SJSA1 (cell line): Measurements from ENCODE around the gene ARMC6. TPM values are rescaled to one million over a fixed set of nuclear protein-coding genes. Genes with fewer than 3 reads are reported as not detected.
A peak's percentile ranks its signal among the peaks of the same experiment; 100 is the strongest.

Experiments used
- DNase-seq, 2 experiments: peaks; one replicate each; pipeline ENCODE4 v3.0.0-alpha.2; 2015 to 2020; ENCODE audit warnings: low spot score in 2 of 2, low read depth in 1 of 2
- H3K27ac ChIP-seq: fragments of 250-450 bp; sonication (Bioruptor Pico); 2 replicates; pipeline ENCODE4 v1.5.1; 2020; ENCODE audit warnings: mild to moderate bottlenecking, moderate library complexity
- H3K27me3 ChIP-seq: fragments of 250-450 bp; sonication (Bioruptor Pico); replicated peaks from 2 replicates; pipeline ENCODE4 v1.5.1; 2020; ENCODE audit warnings: mild to moderate bottlenecking, moderate library complexity
- H3K36me3 ChIP-seq: fragments of 250-450 bp; sonication (Bioruptor Pico); 2 replicates; pipeline ENCODE4 v1.5.1; 2020; ENCODE audit warnings: mild to moderate bottlenecking
- H3K4me1 ChIP-seq: fragments of 250-450 bp; sonication (Bioruptor Pico); replicated peaks from 2 replicates; pipeline ENCODE4 v1.6.1; 2021; ENCODE audit warnings: mild to moderate bottlenecking
- H3K4me3 ChIP-seq: fragments of 250-450 bp; sonication (Bioruptor Pico); 2 replicates; pipeline ENCODE4 v1.5.1; 2020; ENCODE audit warnings: mild to moderate bottlenecking
- H3K9me3 ChIP-seq: fragments of 250-450 bp; sonication (Bioruptor Pico); replicated peaks from 2 replicates; pipeline ENCODE4 v1.5.1; 2020; ENCODE audit warnings: mild to moderate bottlenecking
- total RNA-seq: library from RNA; depleted of rRNA; stranded (reverse); fragments of >200 nt; shearing (Covaris generic); gene quantifications from 2 replicates; pipeline ENCODE4 v1.2.3, GENCODE V29; 2014; rRNA removed

Gene ARMC6
- 54.9 and 59.9 TPM in 2 replicates for total RNA-seq

DNA sequence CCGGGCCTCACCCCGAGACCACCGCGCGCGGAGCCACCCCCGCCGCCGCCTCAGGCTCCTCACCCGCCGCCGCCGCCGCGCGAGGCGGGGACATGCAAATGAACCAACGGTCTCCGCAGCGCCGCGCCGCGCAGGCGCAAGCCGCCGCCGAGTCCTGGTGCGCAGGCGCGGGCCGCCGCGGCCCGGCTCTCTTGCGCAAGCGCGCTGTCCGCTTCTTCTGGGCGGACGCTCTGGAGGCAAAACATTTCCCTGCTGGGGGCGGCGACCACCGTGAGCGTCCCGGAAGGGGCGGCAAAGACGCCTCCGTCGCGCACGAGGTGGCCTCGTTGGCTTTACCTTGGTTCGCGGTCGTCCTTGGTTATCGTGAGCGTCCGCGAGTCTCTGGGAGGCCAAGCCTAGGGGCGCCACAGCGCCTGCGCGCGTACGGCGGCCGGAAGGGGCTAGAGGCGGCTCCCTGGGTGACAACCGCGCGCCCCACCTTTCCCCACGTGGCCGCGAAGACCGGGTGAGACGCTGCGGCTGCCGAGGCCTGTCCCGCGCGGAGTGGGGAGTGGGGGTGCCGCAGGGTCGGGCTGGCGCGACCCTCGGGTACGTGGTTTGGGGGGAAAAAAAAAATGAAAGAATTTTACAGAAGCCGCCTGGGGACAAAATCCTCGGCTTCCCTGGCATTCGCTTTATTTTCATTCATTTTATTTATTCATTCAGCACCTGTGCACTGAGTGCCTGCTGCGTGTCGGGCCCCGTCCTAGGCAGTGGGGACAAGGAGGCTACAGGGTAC lies at the start of gene ARMC6, which contains the start of gene SUGP2:
TSS of gene ARMC6 (plus strand) at position 178 of the 778 bp plus-strand sequence. CDS start 607 bp downstream, outside the sequence.
TSS of gene SUGP2 (minus strand) at position 92 of the 778 bp plus-strand sequence. CDS start 2,446 bp downstream, outside the sequence.
- peaks cover 57% of the 10 kb centered on the region for H3K36me3 ChIP-seq
- H3K9me3 ChIP-seq: 0 out of 2 replicates have a peak, but pooled peaks cover 3% of the 10 kb centered on the region
- H3K4me3 ChIP-seq: peak within 1 kb of the TSS; percentile 97
- no peaks in the 10 kb centered on the region for H3K27me3 ChIP-seq
- DNase-seq: peak; percentile 87 to 95
- H3K4me1 ChIP-seq: peaks cover 13% of the 10 kb centered on the region
- peak within 1 kb of the TSS; percentile 91 for H3K27ac ChIP-seq

DNA sequence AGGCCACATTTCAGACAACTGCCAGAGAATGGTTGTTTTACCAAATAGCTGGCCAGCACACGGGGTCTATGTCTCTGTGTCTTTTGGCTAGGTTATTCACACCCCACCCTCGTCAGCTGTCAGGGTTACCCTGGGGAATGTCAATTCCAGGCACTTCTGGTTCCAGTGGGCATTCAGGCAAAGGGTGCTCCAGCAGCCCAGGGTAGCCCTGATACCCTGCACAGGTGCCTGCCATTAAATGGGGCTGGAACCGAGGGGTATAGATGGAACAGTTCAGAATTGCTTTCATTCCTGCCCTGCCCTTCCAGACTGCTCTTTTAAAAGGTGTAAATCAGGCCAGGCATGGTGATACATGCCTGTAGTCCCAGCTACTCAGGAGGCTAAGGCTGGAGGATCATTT lies 49.2 kb upstream of the ARMC6 start:
- DNase-seq: no peak
- no peak overlapping the region for H3K4me3 ChIP-seq
- no peaks in the 10 kb centered on the region for H3K4me1 ChIP-seq
- H3K36me3 ChIP-seq: no peaks in the 10 kb centered on the region
- H3K9me3 ChIP-seq: no peaks in the 10 kb centered on the region
- H3K27ac ChIP-seq: no peak overlapping the region
- H3K27me3 ChIP-seq: no peaks in the 10 kb centered on the region

DNA sequence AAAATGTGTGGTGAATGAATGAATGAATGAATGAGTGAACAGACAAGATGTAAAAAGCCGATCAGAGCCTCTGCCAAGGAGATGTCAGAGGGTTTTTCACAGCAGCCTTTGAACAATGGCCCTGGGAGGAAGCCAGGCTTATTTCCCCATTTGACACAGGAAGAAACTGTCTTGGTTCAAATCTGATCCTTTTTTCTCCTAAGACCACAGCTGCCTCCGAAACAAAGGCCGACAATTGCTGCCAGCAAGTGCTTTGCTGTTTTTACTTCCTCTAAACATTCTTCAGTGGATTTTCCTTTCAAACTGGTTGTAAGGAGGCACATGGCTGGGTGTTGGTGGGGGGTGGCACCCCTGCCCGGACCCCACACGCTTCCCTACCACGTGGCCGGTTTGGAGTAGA lies 48.1 kb upstream of the ARMC6 start:
- no peak for DNase-seq
- H3K36me3 ChIP-seq: peaks cover 1% of the 10 kb centered on the region; the same call in 1 of the 2 replicates
- no peaks in the 10 kb centered on the region for H3K27me3 ChIP-seq
- no peaks in the 10 kb centered on the region for H3K4me1 ChIP-seq
- H3K9me3 ChIP-seq: no peaks in the 10 kb centered on the region
- no peak overlapping the region for H3K4me3 ChIP-seq
- H3K27ac ChIP-seq: no peak overlapping the region

DNA sequence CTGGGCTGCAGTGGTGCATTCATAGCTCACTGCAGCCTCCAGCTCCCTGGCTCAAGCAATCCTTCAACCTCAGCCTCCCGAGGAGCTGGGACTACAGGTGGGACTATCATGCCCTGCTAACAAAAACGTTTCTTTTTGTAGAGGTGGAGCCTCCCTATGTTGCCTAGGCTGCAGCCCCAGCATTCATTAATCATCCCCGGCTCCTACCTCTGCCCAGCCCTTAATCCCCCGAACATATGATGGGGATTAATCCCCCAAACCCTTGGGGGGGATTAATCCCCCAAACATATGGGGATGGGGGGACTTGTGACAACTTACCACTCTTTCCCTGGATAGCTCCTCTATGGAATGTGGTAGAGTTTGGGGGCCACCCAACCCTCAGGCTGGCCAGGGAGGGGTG lies 45.9 kb upstream of the ARMC6 start:
- Histone ChIP-seq H3K4me1 (no peaks in the 10 kb centered on the region), H3K4me3 (no peak overlapping the region), H3K27me3 (no peaks in the 10 kb centered on the region), H3K36me3 (peaks cover 19% of the 10 kb centered on the region), H3K27ac (no peak overlapping the region), H3K9me3 (no peaks in the 10 kb centered on the region)
- no peak for DNase-seq

DNA sequence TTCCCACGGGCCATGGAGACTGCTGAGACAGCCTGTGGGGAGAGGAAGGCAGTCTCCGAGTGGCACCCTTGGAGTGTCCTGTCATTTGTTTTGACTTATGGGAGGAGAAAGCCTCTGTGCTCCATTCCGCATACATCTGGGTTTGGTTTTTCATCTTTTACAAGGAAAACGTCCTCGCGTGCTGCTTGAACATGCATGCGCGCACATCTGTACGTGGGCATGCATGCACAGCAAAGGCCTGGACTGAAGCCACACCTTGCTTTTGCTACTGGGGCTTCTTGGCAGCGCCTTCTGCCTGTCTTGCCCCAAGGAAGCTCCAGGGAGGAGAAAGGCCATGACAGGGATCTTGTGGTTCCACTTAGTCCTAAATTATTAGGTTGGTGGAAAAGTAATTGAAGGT lies 44.1 kb upstream of the ARMC6 start:
- DNase-seq: no peak
- Histone ChIP-seq H3K4me3 (no peak overlapping the region), H3K36me3 (peaks cover 38% of the 10 kb centered on the region), H3K27me3 (no peaks in the 10 kb centered on the region), H3K4me1 (no peaks in the 10 kb centered on the region), H3K9me3 (no peaks in the 10 kb centered on the region), H3K27ac (no peak overlapping the region)

DNA sequence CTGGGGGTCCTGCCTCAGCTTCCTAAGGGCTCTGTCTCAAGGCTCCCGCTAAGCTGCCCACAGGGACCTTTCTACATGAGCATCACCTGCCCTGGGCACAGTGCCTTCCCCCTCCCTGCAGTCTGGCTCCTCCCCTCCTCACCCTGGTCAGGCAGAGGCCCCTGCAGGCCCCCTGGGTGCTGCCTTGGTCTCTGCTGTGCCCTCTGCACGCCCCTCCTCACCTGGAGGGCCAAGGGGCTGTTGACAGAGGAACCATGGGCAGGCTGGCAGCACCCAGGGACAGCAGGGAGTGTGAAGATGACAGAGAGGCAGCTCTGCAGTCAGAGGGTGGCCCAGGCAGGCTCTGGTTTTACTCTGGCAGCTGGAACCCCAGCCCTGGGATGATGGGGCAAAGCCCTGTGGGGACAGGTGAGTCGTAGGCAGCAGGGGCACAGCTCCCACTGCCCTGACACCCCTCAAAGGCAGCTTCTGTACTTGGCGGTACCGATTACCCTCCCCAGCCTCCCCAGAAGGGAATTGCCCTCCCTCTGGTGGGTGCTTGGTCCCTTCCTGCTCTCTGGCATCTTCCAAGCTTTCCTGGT lies 43.2 kb upstream of the ARMC6 start:
- no peak for DNase-seq
- no peak overlapping the region for H3K27ac ChIP-seq
- H3K4me3 ChIP-seq: no peak overlapping the region
- H3K36me3 ChIP-seq: peaks cover 47% of the 10 kb centered on the region
- no peaks in the 10 kb centered on the region for H3K9me3 ChIP-seq
- no peaks in the 10 kb centered on the region for H3K27me3 ChIP-seq
- no peaks in the 10 kb centered on the region for H3K4me1 ChIP-seq

DNA sequence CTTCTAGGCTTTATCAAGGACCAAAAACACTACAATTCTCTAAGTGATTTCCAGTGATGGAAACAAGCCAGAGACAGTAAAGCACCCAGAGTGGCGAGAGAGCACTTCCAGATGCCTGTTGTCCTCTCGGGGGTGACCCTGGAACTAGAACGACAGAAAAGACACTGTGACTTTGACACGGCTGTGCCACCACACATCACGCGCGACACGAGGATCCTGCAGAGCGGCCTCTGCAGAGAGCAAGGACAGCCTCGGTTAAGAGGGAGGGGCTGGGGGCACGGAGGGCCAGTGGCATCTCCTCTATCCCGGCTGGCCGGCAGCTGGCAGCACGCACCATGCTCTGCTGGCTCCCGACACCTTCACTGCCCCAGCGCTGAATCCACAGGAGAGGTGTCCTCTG lies 42.4 kb upstream of the ARMC6 start:
- no peaks in the 10 kb centered on the region for H3K9me3 ChIP-seq
- no peak for DNase-seq
- no peak overlapping the region for H3K27ac ChIP-seq
- H3K27me3 ChIP-seq: no peaks in the 10 kb centered on the region
- peaks cover 5% of the 10 kb centered on the region for H3K4me1 ChIP-seq
- no peak overlapping the region for H3K4me3 ChIP-seq
- peaks cover 53% of the 10 kb centered on the region for H3K36me3 ChIP-seq

DNA sequence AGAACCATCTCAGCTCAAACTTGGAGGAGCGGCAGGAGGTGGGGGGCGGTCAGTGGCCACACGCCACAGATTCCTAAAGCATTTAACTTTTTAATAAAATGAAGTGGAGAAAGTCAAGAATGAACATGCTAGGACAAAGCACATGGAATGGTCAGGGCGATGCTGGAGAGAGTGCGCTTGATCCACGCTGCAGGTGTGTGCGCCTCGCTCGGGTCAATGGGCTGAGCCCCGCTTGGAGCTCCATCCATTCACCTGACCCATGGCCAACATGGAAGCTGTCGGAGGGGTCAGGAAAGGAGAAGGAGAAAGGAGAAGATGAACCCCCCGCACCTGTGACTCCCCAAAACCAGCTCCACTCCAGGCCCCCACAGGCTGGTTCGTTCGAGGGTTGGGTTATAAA lies 41.9 kb upstream of the ARMC6 start:
- Histone ChIP-seq H3K27me3 (no peaks in the 10 kb centered on the region), H3K4me1 (peaks cover 8% of the 10 kb centered on the region), H3K27ac (no peak overlapping the region), H3K9me3 (no peaks in the 10 kb centered on the region), H3K4me3 (no peak overlapping the region), H3K36me3 (peaks cover 56% of the 10 kb centered on the region)
- DNase-seq: no peak

DNA sequence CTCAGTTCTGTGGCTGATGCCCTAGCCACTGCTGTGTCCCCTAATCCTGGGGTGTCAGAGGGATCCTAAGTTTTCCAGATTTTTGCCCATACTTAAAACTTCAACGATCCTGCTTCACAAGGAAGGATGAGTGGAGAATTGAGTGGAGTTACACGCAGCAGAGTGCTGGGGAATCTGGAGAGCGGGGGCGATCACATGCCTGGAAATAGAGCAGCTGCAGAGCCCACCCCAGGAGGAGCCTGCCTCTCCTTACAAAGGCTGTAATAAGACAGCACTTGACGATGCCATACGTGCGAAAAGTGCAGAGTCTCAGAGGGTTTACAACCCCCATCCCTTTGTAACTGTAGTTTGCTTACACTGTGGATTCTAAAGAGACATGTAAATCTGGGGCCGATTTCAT lies 40.7 kb upstream of the ARMC6 start:
- H3K36me3 ChIP-seq: peaks cover 67% of the 10 kb centered on the region
- no peak for DNase-seq
- peaks cover 8% of the 10 kb centered on the region for H3K4me1 ChIP-seq
- H3K9me3 ChIP-seq: no peaks in the 10 kb centered on the region
- no peaks in the 10 kb centered on the region for H3K27me3 ChIP-seq
- H3K27ac ChIP-seq: no peak overlapping the region
- no peak overlapping the region for H3K4me3 ChIP-seq

DNA sequence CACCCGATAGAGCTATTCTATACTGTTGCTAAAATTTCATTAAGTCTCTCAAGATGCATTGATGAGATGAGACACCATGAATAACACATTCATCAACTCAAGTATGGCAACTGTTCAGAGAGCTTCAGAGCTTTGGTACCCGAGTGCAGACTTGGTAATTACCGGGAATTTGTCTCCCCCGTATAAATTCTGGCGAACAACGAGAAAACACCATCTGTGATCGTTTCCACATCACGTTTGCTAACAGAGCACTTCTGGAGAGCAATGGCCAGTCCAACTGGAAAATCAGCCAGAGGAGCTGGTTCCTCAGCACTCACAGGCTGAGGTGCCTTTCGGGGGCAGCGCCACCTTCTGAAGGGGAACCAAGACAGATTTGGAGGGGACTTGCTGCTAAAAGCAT lies 40.3 kb upstream of the ARMC6 start:
- no peak overlapping the region for H3K4me3 ChIP-seq
- DNase-seq: no peak
- H3K36me3 ChIP-seq: peaks cover 71% of the 10 kb centered on the region

DNA sequence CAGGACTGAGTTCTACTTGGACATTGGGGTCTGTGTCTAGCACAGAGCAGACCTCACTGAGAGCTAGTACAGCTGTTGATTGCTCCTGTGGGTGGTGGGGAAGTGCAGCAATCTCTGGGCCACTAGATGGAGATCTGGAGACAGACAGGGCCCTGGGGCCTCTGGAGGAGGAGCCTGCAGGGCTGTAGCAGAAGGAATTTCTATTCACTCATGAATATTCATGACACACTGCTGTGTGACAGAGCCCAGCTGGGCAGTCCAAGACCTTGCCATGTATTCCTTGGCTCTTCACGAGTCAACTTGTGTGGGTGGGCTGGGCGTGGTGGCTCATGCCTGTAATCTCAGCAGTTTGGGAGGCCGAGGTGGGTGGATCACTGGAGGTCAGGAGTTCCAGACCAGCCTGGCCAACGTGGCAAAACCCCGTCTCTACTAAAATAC lies 37.6 kb upstream of the ARMC6 start:
- no peaks in the 10 kb centered on the region for H3K27me3 ChIP-seq
- 0 out of 2 replicates have a peak overlapping the region, but pooled peaks have one; percentile 8 for H3K27ac ChIP-seq
- H3K4me1 ChIP-seq: peaks cover 8% of the 10 kb centered on the region
- peaks cover 91% of the 10 kb centered on the region for H3K36me3 ChIP-seq
- no peak overlapping the region for H3K4me3 ChIP-seq
- DNase-seq: peak; percentile 51 to 83
- no peaks in the 10 kb centered on the region for H3K9me3 ChIP-seq

More for the DNA sequence above, 40.3 kb upstream of the ARMC6 start:
- Histone ChIP-seq H3K9me3 (no peaks in the 10 kb centered on the region), H3K4me1 (peaks cover 8% of the 10 kb centered on the region), H3K27ac (no peak overlapping the region), H3K27me3 (no peaks in the 10 kb centered on the region)

DNA sequence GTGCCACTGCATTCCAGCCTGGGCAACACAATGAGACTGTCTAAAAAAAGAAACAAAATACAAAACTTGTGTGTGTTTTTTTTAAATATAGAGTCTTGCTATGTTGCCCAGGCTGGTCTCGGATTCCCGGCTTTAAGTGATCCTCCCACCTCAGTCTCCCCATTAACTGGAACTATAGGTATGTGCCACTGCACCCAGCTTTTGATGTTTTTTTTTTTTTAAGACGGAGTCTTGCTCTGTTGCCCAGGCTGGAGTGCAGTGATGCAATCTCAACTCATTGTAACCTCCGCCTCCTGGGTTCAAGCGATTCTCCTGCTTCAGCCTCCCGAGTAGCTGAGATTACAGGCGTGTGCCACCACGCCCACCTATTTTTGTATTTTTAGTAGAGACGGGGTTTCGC lies 37.1 kb upstream of the ARMC6 start:
- Histone ChIP-seq H3K27me3 (no peaks in the 10 kb centered on the region; the same call in 1 of the 2 replicates), H3K4me1 (peaks cover 8% of the 10 kb centered on the region), H3K9me3 (no peaks in the 10 kb centered on the region), H3K36me3 (peaks cover 91% of the 10 kb centered on the region), H3K4me3 (no peak overlapping the region), H3K27ac (0 out of 2 replicates have a peak overlapping the region, but pooled peaks have one; percentile 8)
- DNase-seq: no peak

DNA sequence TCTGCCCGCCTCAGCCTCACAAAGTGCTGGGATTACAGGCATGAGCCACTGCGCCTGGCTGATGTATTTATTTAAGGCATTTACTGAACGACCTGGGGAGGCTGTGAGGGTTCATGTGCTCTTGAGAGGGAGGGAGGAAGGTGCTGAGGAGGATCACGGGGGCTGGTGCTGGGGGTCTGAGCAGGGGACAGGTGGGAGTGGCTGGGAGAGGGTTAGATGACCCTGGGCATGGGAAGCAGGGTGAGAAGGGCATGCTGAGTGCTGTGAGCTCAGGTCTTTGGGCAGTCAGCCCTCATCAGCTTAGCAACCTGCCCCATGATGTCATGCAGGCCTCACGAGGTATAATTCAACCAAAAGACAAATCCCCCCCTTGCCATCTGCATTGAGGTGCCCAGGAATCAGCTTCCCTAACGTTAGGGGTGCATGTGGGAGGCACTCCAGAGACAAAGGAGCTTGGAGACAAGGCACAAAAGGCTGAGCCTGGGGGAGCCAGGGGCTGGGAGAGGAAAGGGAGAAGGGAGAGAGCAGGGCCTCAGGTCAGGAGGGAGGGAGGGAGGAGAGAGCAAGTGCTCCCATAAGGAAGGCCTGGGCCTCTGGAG lies 36.5 kb upstream of the ARMC6 start:
- Histone ChIP-seq H3K36me3 (peaks cover 92% of the 10 kb centered on the region), H3K27me3 (no peaks in the 10 kb centered on the region; the same call in 1 of the 2 replicates), H3K4me1 (peaks cover 8% of the 10 kb centered on the region), H3K27ac (no peak overlapping the region), H3K9me3 (no peaks in the 10 kb centered on the region), H3K4me3 (no peak overlapping the region)
- no peak for DNase-seq

DNA sequence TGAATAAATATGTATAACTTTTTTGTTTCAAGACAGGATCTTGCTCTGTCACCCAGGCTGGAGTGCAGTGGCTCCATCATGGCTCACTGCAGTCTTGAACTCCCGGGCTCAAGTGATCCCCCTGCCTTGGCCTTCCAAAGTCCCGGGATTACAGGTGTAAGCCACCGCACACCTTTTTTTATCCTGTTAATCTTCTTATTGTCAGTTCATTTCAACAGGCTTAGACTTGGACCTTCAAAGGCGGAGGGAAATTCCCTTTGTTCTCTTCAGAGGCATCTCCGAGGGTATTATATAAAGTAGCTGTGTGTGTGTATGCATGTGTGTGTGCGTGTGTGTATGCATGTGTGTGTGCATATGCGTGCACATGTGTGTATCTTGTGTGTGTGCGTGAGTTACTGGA lies 35.1 kb upstream of the ARMC6 start:
- Histone ChIP-seq H3K27me3 (no peaks in the 10 kb centered on the region; the same call in 1 of the 2 replicates), H3K4me3 (no peak overlapping the region), H3K9me3 (no peaks in the 10 kb centered on the region), H3K36me3 (peaks cover 90% of the 10 kb centered on the region), H3K4me1 (peaks cover 8% of the 10 kb centered on the region), H3K27ac (no peak overlapping the region)
- no peak for DNase-seq
